Epidermal melanocyte (primary cell): ENCODE results near the gene CERKL.

Source experiments
- DNase-seq: peaks from one replicate; pipeline ENCODE4 v3.0.0; 2011; ENCODE audit warnings: low spot score; ENCODE audit not compliant: insufficient read length

The CERKL gene

GRCh38 chr2:181575024-181575649, 81.8 kb downstream of the CERKL start:
- no peak for DNase-seq

GRCh38 chr2:181574321-181574720, 82.6 kb downstream of the CERKL start:
- DNase-seq = no peak

DNA sequence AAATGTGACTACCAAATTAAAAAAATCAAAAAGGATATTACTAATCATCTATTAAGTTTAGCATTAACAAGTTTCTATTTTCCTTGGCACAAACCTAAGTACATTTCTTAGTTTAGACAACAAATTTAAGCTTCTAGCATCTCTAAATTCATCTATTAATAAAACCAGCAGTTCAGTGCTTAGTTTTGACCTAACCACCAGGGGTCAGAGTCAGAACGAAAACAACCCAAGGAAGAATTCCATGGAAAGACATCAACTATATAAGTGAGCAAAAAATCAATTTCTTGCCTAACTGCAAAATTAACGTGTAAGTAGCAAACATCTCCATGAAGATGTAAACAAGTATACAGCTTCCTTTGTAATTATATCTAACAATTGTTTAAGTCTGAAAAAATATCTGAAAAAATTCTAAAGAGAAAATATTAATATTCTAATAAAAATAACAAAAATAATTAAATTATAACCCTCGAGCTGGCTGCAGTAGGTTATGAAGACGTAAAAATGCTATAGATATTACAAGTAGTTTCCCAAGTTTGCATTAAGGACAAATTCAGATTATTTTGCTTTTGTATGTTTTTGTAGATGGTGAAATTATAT, 83.7 kb downstream of the CERKL start:
- peak; percentile 37 for DNase-seq

DNA sequence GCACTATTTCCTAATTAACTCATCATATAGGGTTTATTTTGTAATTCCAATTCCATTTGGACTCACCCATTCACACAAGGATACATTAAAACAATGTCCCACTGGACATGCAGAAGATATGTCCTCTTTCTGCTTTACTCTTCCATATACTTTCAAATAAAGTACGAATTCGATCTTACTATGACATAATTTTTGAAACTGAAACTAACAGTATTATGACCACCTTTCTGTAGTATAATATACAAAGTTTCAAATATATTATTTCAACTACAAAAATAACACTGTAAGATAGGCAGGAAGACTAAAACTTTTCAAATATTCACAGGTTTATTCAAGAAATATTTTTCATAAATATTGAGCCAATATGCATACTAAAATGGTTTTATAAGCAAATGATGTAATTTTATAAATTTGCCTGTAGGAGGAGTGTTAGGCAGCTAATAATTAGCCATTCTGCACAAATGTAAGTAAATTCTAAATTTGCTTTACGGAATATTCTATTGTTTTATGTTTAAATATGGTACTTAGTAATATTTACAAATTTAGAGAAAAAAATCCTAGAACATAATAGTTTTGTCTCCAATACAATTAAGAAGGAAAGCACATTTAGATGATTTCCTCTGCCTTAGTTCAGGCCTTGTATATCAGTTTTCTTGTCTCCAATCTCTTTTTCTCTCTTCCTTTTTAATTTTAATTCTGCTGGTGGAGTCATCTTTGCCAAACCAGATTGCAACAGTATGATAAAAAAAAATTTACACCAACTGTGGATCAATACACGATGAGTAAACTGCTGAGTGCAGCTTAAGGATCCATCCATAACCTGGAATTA, 85.9 kb downstream of the CERKL start:
- DNase-seq = no peak

- DNase-seq = no peak
These were observed 86.8 kb downstream of the CERKL start for GRCh38 chr2:181570059-181570458.

DNA sequence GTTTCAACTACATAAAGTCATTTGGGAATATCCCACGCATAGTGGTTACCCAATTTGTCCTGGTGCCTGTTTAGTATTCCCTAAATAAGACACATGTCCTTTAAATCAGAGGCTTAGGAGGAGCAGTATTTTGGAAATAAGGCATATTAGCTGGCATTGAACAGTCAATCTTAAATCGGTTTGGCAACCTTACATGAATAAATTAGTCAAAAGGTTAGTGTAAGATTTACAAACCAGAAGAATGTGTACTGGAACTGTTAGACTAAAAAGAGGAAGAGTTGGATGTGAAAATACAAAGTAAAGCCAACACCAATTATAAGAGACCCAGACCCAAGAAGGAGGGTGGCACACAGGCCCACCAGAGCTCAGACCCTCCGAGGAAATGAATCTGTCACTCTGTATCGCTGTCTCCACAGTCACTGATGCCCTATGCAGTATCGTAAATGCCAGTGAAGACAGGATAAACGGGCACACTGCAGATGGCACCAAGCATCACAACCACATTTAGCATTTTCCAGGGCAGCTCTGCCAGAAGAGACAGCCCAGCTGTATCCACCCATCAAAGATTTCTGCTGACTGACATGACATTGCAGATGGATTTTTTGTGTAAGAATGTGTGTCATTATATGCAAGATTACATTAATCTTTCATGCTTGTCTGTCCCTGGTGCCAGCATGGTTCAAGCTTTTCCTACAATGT, 90.4 kb downstream of the CERKL start:
- DNase-seq = no peak

GRCh38 chr2:181563101-181563692, 93.7 kb downstream of the CERKL start:
- no peak for DNase-seq

- DNase-seq = no peak
These were observed 98.5 kb downstream of the CERKL start for GRCh38 chr2:181558371-181558770.

DNA sequence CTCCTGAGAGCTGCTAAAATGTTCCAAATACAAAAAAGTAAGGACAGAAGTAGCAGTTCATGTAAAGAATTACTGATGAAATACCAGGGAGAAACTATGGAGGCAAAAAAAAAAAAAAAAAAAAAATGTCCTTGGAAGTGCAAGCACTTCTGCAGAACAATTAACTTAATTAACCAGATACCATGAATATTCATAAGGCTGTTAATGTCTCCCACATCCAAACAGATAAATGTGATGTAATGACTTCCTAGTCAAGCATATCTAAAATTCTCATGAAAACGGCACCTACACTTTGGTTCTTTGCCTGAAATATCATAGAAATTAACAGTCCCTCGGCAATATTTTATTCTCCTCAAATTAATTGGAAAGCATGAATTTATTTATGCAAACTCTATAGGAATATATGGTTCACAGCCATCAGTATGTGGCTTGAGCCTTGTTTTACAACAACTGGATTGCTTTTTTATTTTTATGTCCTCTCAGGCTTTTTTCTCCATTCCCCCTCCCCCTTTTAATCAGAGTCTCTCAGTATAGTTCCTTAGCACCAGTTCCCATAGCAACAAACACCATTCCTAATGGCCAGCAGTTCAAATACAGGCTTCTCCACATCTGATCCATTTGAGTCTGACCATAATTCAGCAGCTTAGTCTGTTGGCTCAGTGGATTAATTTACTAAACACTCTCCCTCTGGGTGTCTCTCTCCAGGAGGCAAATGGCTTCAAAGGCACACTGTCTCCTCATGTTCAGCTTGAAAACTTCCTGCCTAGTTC, 102.7 kb downstream of the CERKL start:
- DNase-seq = no peak

GRCh38 chr2:181553244-181553643, 103.7 kb downstream of the CERKL start:
- no peak for DNase-seq

DNA sequence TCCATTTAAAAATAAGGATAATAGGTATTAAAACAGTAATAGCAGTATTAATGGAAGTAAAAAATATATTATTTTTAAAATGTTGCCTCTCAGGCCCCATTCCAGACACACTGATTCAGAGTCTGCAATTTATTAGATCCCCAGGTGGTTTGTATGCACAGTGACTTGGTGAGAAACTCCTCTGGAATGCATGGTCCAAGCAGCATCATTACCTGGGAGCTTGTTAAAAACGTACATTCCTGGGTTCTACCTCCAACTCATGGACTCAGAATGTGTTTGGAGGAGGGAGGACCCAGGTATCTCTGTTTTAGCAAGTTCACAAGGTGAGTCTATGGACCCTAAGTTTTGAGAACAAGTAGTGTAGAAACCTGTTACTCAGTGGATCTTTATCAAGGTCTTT, 104.1 kb downstream of the CERKL start:
- DNase-seq = no peak

DNA sequence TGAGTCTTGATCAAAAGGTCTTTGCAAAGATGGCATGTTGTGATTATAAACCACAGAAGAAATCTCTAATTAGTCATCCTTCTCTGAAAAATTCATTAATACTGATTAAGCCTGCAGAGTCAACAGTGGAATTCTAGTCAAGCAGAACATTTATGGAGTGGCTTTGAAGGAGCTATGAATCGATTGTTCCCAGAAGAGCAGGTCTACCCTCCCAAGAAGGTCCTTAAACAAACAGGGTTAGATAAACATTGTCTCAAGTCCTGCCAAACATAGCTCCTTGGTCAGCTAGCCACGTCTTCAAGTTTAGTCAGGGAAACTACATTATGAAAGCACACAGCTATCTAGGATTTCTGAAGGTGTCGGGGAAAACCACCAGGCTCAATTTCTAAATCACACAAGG, 110.8 kb downstream of the CERKL start:
- no peak for DNase-seq

DNA sequence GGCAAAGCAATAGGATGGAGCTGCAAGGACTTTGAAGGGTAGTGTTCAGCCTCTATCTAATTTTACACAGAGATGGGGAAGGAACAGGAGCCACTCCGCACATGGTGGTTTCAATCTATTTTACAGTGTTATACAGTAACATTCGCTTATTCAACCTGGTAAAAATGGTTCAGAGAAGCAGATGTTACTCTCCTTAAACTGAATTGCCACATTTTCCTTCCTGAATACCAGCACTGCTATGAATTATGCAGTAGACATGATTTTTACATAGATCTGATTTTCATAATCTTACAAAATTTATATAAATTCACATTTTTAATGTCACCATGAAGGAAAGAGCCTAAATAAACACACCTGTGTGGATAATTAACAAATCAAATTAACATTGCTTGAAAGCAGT, 114.7 kb downstream of the CERKL start:
- DNase-seq = no peak

DNA sequence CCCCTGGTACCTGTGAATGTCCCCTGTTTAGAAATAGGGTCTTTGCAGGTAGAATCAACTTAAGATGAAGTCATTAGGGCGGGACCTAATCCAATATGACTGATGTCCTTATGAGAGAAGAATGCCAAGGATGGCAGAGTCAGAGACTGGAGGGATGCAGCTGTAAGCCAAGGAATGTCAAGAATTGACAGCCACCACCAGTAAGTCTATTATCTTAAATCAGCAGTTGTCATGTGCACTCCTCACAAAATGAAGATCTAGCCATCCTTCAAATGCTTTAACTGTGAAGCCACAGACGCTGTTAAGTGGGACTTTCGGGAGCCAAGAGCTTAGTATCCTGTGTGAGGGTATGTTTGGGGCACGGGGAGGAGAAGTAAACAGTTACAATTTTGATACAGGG, 116.5 kb downstream of the CERKL start:
- DNase-seq = no peak

DNA sequence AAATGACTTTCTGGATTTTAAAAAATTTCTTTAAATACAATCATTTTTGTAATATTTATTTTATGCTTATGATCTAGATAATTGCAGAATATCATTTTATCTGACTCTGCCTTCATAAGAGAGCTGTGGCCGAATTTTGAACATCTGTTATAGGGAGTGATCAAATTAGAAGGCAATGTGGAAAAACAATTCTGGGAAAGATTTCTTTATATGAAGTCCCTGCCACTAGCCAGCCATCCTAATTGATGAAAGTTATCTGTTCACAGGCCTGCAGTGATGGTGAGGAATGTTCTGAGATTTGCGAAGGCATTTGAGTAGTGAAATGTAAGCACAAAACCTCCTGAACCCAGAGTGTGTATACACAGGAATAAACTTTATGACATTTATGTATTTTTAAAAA, 120.2 kb downstream of the CERKL start:
- DNase-seq = no peak

GRCh38 chr2:181528441-181528840, 128.5 kb downstream of the CERKL start:
- no peak for DNase-seq

DNA sequence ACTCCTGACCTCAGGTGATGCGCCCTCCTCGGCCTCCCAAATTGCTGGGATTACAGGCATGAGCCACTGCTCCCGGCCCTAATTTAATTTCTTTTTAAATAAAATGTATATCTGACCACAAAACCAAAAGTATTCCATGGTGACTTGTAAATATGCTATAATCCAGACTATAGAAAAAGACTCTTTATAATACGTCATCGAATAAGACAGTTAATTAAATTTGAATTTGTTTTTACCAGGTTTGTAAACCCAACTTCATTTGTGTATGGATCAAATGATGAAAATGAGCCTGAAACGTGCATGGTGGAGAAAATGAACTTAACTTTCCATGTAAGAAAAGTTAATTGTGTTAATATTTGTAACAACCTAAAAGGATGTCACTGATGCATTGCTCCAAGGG, 129.8 kb downstream of the CERKL start:
- DNase-seq = no peak

GRCh38 chr2:181526014-181526413, 130.9 kb downstream of the CERKL start:
- no peak for DNase-seq

DNA sequence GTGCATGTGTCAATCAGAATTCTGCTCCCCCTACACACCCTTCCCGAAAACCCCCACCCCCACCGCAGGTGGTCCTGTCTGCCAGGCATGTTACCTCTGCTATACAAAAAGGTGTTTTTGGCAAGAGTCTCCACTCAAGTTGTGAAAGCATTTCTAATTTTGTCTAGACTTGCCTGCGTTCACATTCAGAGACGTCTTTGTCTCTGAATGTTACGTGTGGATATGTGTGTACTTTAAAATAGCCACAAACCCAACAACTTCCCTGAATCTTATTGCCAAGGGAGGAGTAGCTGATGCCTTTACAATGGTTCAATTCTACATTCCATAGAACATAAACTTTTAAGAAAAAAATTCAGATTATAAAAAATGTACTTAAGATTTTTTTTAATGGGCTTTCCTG, 133.1 kb downstream of the CERKL start:
- no peak for DNase-seq

DNA sequence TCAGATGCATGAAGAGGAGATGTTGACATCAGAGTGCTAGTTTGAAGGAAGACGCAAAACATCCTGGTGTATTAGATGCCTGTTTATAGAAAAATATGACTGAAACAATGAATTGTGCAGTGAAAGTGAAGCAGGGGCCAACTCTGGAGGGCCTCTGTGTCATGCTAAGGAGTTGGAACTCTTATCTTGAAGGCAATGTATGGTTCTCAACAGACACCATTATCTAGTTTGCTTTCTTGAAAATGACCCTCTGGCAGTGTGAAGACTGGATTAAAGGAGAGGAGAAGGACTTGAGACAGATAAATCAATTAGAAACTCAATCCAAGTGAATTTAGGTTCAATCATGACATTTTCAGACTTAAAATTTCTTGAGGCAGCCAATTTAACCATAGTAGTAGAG, 136.7 kb downstream of the CERKL start:
- no peak for DNase-seq
